ENCODE results near the gene PCDHB5.
"Not testable (repeated sequence)": the region's sequence is repeated elsewhere in the genome, so short reads cannot be mapped to it uniquely, and the experiment has no call there.

DNA sequence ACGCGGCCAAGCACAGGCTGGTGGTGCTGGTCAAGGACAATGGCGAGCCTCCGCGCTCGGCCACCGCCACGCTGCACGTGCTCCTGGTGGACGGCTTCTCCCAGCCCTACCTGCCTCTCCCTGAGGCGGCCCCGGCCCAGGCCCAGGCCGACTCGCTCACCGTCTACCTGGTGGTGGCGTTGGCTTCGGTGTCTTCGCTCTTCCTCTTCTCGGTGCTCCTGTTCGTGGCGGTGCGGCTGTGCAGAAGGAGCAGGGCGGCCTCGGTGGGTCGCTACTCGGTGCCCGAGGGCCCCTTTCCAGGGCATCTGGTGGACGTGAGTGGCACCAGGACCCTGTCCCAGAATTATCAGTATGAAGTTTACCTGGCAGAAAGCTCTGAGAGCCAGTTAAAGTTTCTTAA is 22.9 kb downstream of the PCDHB5 start:
- TF ChIP-seq, protein P1, sequence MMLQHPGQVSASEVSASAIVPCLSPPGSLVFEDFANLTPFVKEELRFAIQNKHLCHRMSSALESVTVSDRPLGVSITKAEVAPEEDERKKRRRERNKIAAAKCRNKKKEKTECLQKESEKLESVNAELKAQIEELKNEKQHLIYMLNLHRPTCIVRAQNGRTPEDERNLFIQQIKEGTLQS (IDR thresholded peaks at IDR 0.05; ENCODE audit: borderline replicate concordance, extremely low read depth, low read depth, low read length) = not testable (repeated sequence)
- TF ChIP-seq, protein P2, sequence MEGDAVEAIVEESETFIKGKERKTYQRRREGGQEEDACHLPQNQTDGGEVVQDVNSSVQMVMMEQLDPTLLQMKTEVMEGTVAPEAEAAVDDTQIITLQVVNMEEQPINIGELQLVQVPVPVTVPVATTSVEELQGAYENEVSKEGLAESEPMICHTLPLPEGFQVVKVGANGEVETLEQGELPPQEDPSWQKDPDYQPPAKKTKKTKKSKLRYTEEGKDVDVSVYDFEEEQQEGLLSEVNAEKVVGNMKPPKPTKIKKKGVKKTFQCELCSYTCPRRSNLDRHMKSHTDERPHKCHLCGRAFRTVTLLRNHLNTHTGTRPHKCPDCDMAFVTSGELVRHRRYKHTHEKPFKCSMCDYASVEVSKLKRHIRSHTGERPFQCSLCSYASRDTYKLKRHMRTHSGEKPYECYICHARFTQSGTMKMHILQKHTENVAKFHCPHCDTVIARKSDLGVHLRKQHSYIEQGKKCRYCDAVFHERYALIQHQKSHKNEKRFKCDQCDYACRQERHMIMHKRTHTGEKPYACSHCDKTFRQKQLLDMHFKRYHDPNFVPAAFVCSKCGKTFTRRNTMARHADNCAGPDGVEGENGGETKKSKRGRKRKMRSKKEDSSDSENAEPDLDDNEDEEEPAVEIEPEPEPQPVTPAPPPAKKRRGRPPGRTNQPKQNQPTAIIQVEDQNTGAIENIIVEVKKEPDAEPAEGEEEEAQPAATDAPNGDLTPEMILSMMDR (IDR thresholded peaks at IDR 0.05 in 2 of 3, conservative IDR thresholded peaks at IDR 0.05 in 1 of 3; ENCODE audit: control insufficient read depth in 2 of 3, extremely low read depth in 1 of 3, insufficient read depth in 1 of 3, low read depth in 3 of 3, low read length in 3 of 3) = not testable (repeated sequence)
- not testable (repeated sequence) for TF ChIP-seq NRF1 (conservative IDR thresholded peaks at IDR 0.05; ENCODE audit: low read depth, low read length); TAF1 (IDR thresholded peaks at IDR 0.05; ENCODE audit: borderline replicate concordance, low read depth, low read length); POLR2A (IDR thresholded peaks at IDR 0.05; ENCODE audit: low read depth, low read length)
